ENCODE data around the gene BTN1A1.

GRCh38 chr6:26495281-26495680 lies 4.8 kb upstream of the BTN1A1 start:
- TF ChIP-seq CTCF (IDR thresholded peaks at IDR 0.05), result no peak
- no peak for TF ChIP-seq POLR2A (IDR thresholded peaks at IDR 0.05)

Data from right lobe of liver (tissue), 4 donors.